GM23248 (cell line): Measurements from ENCODE around the gene CAMTA1.

Experiments
- EZH2 ChIP-seq: fragments of 200-600 bp; sonication (generic); IDR thresholded peaks from 2 replicates; pipeline ENCODE4 v1.6.1; 2018; ENCODE audit warnings: antibody characterized with exemption, mild to moderate bottlenecking; ENCODE audit not compliant: insufficient read depth, poor library complexity, severe bottlenecking
- EZH2phosphoT487 ChIP-seq: fragments of 200-600 bp; sonication (generic); IDR thresholded peaks from 2 replicates; pipeline ENCODE4 v1.6.1; 2018; ENCODE audit warnings: antibody characterized with exemption, moderate library complexity, mild to moderate bottlenecking, low read depth; ENCODE audit not compliant: insufficient read depth

DNA sequence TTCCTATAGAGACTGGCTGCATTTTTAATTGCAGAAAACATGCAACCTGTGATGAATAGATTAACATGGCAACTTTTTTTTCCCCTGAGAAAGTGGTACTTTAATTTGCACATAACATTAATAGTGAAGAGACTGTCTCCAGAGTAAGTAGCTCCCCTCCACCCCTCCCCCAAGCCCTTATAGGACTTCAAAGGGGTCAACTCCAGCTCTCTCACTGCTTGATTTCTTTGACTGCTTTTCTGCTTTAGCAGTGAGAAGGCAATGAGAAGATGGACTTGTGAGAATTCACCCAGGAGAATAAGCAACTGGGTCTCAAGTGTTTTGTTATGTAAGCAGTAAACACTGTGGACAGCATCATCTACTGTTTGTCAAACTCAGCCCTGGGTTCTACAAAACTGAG is 355.0 kb downstream of the CAMTA1 start:
- TF ChIP-seq EZH2 (no peak), EZH2phosphoT487 (no peak)
